Measurements from ENCODE around the gene ZNF579.

GRCh38 chr19:55578761-55579747 is 1.6 kb downstream of the ZNF579 start:
- TF ChIP-seq CTCF (optimal IDR thresholded peaks at IDR 0.05 in 1 of 3, IDR thresholded peaks at IDR 0.05 in 1 of 3, conservative IDR thresholded peaks at IDR 0.05 in 1 of 3; ENCODE audit: extremely low read depth in 1 of 3, insufficient read depth in 2 of 3, low read length in 3 of 3) = no peak
- no peak for TF ChIP-seq EZH2 (IDR thresholded peaks at IDR 0.05; ENCODE audit: low read length)
